Liver (tissue), 9 donors: Measurements from ENCODE around the gene SMYD4. TPM values are rescaled to one million over a fixed set of nuclear protein-coding genes. Genes with fewer than 3 reads are reported as not detected.

Experiments used
- DNase-seq: peaks from one replicate; pipeline ENCODE4 v3.0.0-alpha.2; 2017; ENCODE audit warnings: low spot score
- H3K27ac ChIP-seq, 2 donors: one replicate each; pipeline ENCODE4 v1.7.0; 2013; ENCODE audit warnings: inconsistent platforms in 2 of 2, low read length in 2 of 2, control low read depth in 1 of 2, low read depth in 1 of 2, mild to moderate bottlenecking in 1 of 2
- H3K27me3 ChIP-seq, 4 donors: one replicate each; pipeline versions ENCODE4 v1.6.1 to v1.7.0; 2013; ENCODE audit warnings: low read length in 3 of 4, inconsistent platforms in 1 of 4, mild to moderate bottlenecking in 1 of 4, moderate library complexity in 1 of 4; ENCODE audit not compliant: control insufficient read depth in 4 of 4, insufficient read depth in 4 of 4
- H3K36me3 ChIP-seq, 4 donors: one replicate each; pipeline versions ENCODE4 v1.6.1 to v1.7.0; 2013; ENCODE audit warnings: low read length in 3 of 4, mild to moderate bottlenecking in 3 of 4, low read depth in 1 of 4, moderate library complexity in 1 of 4; ENCODE audit not compliant: control insufficient read depth in 4 of 4, insufficient read depth in 3 of 4
- H3K4me1 ChIP-seq, 4 donors: one replicate each; pipeline versions ENCODE4 v1.6.1 to v1.7.0; 2013; ENCODE audit warnings: low read length in 3 of 4, mild to moderate bottlenecking in 3 of 4, moderate library complexity in 1 of 4; ENCODE audit not compliant: control insufficient read depth in 4 of 4, insufficient read depth in 4 of 4
- H3K4me3 ChIP-seq, 3 donors: one replicate each; pipeline versions ENCODE4 v1.6.1 to v1.7.0; 2013; ENCODE audit warnings: low read length in 3 of 3, control low read depth in 1 of 3, low read depth in 1 of 3, mild to moderate bottlenecking in 1 of 3
- H3K9ac ChIP-seq, 2 donors: one replicate each; pipeline ENCODE4 v1.7.0; 2013; ENCODE audit warnings: low read length in 2 of 2, mild to moderate bottlenecking in 2 of 2, moderate library complexity in 2 of 2, control low read depth in 1 of 2, low read depth in 1 of 2
- H3K9me3 ChIP-seq, 4 donors: one replicate each; pipeline versions ENCODE4 v1.6.1 to v1.7.0; 2013; ENCODE audit warnings: low read length in 3 of 4; ENCODE audit not compliant: control insufficient read depth in 4 of 4
- FOXA1 ChIP-seq: IDR thresholded peaks from 2 replicates; pipeline ENCODE4 v1.6.1; 2016; ENCODE audit warnings: antibody characterized with exemption
- FOXA2 ChIP-seq: IDR thresholded peaks from 2 replicates; pipeline ENCODE4 v1.6.1; 2016; ENCODE audit warnings: antibody characterized with exemption
- GABPA ChIP-seq, 2 donors: IDR thresholded peaks in 1 of 2; conservative IDR thresholded peaks in 1 of 2; 2 replicates each; pipeline ENCODE4 v1.6.1; 2016; ENCODE audit warnings: antibody characterized with exemption in 2 of 2, mild to moderate bottlenecking in 1 of 2, moderate library complexity in 1 of 2
- HNF4A ChIP-seq, 2 donors: conservative IDR thresholded peaks; 2 replicates each; pipeline ENCODE4 v1.6.1; 2016; ENCODE audit warnings: antibody characterized with exemption in 2 of 2, mild to moderate bottlenecking in 2 of 2
- HNF4G ChIP-seq: IDR thresholded peaks from 2 replicates; pipeline ENCODE4 v1.6.1; 2016; ENCODE audit warnings: antibody characterized with exemption
- JUND ChIP-seq, 2 donors: IDR thresholded peaks; 2 replicates each; pipeline ENCODE4 v1.6.1; 2016; ENCODE audit warnings: antibody characterized with exemption in 2 of 2
- MAX ChIP-seq: IDR thresholded peaks from 2 replicates; pipeline ENCODE4 v1.6.1; 2016; ENCODE audit warnings: antibody characterized with exemption
- NR2F2 ChIP-seq: IDR thresholded peaks from 2 replicates; pipeline ENCODE4 v1.6.1; 2016; ENCODE audit warnings: antibody characterized with exemption
- RAD21 ChIP-seq, 2 donors: IDR thresholded peaks; 2 replicates each; pipeline ENCODE4 v1.6.1; 2016; ENCODE audit warnings: antibody characterized with exemption in 2 of 2, mild to moderate bottlenecking in 2 of 2
- REST ChIP-seq: IDR thresholded peaks from 2 replicates; pipeline ENCODE4 v1.6.1; 2016; ENCODE audit warnings: antibody characterized with exemption, mild to moderate bottlenecking
- RXRA ChIP-seq, 2 donors: IDR thresholded peaks; 2 replicates each; pipeline ENCODE4 v1.6.1; 2017 to 2018; ENCODE audit warnings: antibody characterized with exemption in 2 of 2, mild to moderate bottlenecking in 1 of 2
- SP1 ChIP-seq: IDR thresholded peaks from 2 replicates; pipeline ENCODE4 v1.6.1; 2018; ENCODE audit warnings: antibody characterized with exemption, mild to moderate bottlenecking
- TAF1 ChIP-seq: conservative IDR thresholded peaks from 2 replicates; pipeline ENCODE4 v1.6.1; 2016; ENCODE audit warnings: antibody characterized with exemption, mild to moderate bottlenecking
- YY1 ChIP-seq: IDR thresholded peaks from 2 replicates; pipeline ENCODE4 v1.6.1; 2016; ENCODE audit warnings: antibody characterized with exemption, mild to moderate bottlenecking
- WGBS: extraction: QIAGEN DNeasy Blood & Tissue Kit; methylation state at CpG from one replicate; pipeline ENCODE4 v1.1.7; 2013; 5-methylcytosine and 5-hydroxymethylcytosine counted together
- polyA plus RNA-seq, 2 donors: library from polyadenylated mRNA; stranded (reverse) in 1 of 2; unstranded in 1 of 2; fragments of 200-250 nt in 1 of 2; fragments of >200 nt in 1 of 2; fragmentation: Nextera tagmentation in 1 of 2; extraction: Ambion mirVana in 1 of 2; gene quantifications; one replicate each; pipeline versions ENCODE4 v1.2.1 to v1.2.3, GENCODE V29; 2013 to 2015
- total RNA-seq, 2 donors: library from RNA; depleted of rRNA; stranded (reverse); fragments of >200 nt; gene quantifications; one replicate each; pipeline ENCODE4 v1.2.3, GENCODE V29; 2014
- TF ChIP-seq, protein P1 (sequence below): IDR thresholded peaks from 2 replicates; pipeline ENCODE4 v1.6.1; 2016; ENCODE audit warnings: antibody characterized with exemption
- TF ChIP-seq, protein P2 (sequence below): IDR thresholded peaks from 2 replicates; pipeline ENCODE4 v1.6.1; 2016; ENCODE audit warnings: antibody characterized with exemption
- donor health status: healthy.
- donor health status: healthy.
- donor health status: healthy.
- donor health status: healthy.
- donor health status: healthy.

The SMYD4 gene
- total and polyA plus RNA-seq, 4 donors: 2.2 to 9.5 (median 5.2) TPM

GRCh38 chr17:1766382-1767135 lies 63.1 kb downstream of the SMYD4 start:
- no peak overlapping the region for H3K4me3 ChIP-seq
- peak overlapping the region in 1 of 2 donors; percentile 21 for H3K27ac ChIP-seq
- H3K27me3 ChIP-seq: no peaks in the 10 kb centered on the region
- no peak for TF ChIP-seq RXRA (IDR thresholded peaks at IDR 0.05)
- no peak for TF ChIP-seq TAF1
- TF ChIP-seq, protein P1, sequence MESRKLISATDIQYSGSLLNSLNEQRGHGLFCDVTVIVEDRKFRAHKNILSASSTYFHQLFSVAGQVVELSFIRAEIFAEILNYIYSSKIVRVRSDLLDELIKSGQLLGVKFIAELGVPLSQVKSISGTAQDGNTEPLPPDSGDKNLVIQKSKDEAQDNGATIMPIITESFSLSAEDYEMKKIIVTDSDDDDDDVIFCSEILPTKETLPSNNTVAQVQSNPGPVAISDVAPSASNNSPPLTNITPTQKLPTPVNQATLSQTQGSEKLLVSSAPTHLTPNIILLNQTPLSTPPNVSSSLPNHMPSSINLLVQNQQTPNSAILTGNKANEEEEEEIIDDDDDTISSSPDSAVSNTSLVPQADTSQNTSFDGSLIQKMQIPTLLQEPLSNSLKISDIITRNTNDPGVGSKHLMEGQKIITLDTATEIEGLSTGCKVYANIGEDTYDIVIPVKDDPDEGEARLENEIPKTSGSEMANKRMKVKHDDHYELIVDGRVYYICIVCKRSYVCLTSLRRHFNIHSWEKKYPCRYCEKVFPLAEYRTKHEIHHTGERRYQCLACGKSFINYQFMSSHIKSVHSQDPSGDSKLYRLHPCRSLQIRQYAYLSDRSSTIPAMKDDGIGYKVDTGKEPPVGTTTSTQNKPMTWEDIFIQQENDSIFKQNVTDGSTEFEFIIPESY: no peak
- no peak for TF ChIP-seq JUND (IDR thresholded peaks at IDR 0.05)
- TF ChIP-seq NR2F2: no peak
- TF ChIP-seq REST: no peak
- no peak for TF ChIP-seq SP1
- no peak for TF ChIP-seq FOXA2
- no peak for TF ChIP-seq HNF4G
- TF ChIP-seq FOXA1: no peak
- no peak for TF ChIP-seq HNF4A (conservative IDR thresholded peaks at IDR 0.05)
- TF ChIP-seq YY1: no peak
- TF ChIP-seq MAX: no peak
- no peak for TF ChIP-seq RAD21 (IDR thresholded peaks at IDR 0.05)
- TF ChIP-seq GABPA (IDR thresholded peaks at IDR 0.05 in 1 of 2, conservative IDR thresholded peaks at IDR 0.05 in 1 of 2): no peak
- no peaks in the 10 kb centered on the region for H3K9me3 ChIP-seq
- H3K4me1 ChIP-seq: peaks cover 4 to 36% (median 11%) of the 10 kb centered on the region in 4 donors
- WGBS: 66% methylated on average over 21 of the region's 21 CpGs
- no peak for DNase-seq
- H3K9ac ChIP-seq: no peak overlapping the region
- H3K36me3 ChIP-seq: peaks cover 0 to 21% (median 10%) of the 10 kb centered on the region in 4 donors

GRCh38 chr17:1765576-1765975 lies 64.1 kb downstream of the SMYD4 start:
- Histone ChIP-seq H3K9me3 (no peaks in the 10 kb centered on the region), H3K4me1 (peaks cover 4 to 37% (median 11%) of the 10 kb centered on the region in 4 donors), H3K9ac (no peak overlapping the region), H3K36me3 (peaks cover 0 to 14% (median 7%) of the 10 kb centered on the region in 4 donors), H3K4me3 (no peak overlapping the region), H3K27me3 (no peaks in the 10 kb centered on the region), H3K27ac (peak overlapping the region in 1 of 2 donors; percentile 21)
- DNase-seq: no peak
- no peak for TF ChIP-seq RAD21 (IDR thresholded peaks at IDR 0.05)
- no peak for TF ChIP-seq MAX
- no peak for TF ChIP-seq FOXA1
- TF ChIP-seq GABPA (IDR thresholded peaks at IDR 0.05 in 1 of 2, conservative IDR thresholded peaks at IDR 0.05 in 1 of 2): no peak
- TF ChIP-seq TAF1: no peak
- TF ChIP-seq, protein P2, sequence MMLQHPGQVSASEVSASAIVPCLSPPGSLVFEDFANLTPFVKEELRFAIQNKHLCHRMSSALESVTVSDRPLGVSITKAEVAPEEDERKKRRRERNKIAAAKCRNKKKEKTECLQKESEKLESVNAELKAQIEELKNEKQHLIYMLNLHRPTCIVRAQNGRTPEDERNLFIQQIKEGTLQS: no peak
- no peak for TF ChIP-seq HNF4G
- TF ChIP-seq REST: no peak
- TF ChIP-seq NR2F2: no peak
- TF ChIP-seq JUND (IDR thresholded peaks at IDR 0.05): no peak
- no peak for TF ChIP-seq HNF4A (conservative IDR thresholded peaks at IDR 0.05)
- 81% methylated on average over 3 of the region's 3 CpGs for WGBS
